Activated CD8-positive, alpha-beta memory T cell treated with anti-CD3 and anti-CD28 coated beads, Interleukin-2, amount 50 U/mL, for 48 hours (primary cell): ENCODE results near the gene ZFP91.
A peak's percentile ranks its signal among the peaks of the same experiment; 100 is the strongest.
"Not testable (repeated sequence)": the region's sequence is repeated elsewhere in the genome, so short reads cannot be mapped to it uniquely, and the experiment has no call there.

ENCODE experiments used
- DNase-seq: peaks from one replicate; pipeline ENCODE4 v3.0.0-alpha.2; 2020

The ZFP91 gene, protein sequence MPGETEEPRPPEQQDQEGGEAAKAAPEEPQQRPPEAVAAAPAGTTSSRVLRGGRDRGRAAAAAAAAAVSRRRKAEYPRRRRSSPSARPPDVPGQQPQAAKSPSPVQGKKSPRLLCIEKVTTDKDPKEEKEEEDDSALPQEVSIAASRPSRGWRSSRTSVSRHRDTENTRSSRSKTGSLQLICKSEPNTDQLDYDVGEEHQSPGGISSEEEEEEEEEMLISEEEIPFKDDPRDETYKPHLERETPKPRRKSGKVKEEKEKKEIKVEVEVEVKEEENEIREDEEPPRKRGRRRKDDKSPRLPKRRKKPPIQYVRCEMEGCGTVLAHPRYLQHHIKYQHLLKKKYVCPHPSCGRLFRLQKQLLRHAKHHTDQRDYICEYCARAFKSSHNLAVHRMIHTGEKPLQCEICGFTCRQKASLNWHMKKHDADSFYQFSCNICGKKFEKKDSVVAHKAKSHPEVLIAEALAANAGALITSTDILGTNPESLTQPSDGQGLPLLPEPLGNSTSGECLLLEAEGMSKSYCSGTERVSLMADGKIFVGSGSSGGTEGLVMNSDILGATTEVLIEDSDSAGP

GRCh38 chr11:58578635-58579191, at the start of gene ZFP91:
ZFP91 (plus strand) TSS chr11:58579063; CDS start chr11:58579282, 219 bp downstream.
- DNase-seq = peak; percentile 96

DNA sequence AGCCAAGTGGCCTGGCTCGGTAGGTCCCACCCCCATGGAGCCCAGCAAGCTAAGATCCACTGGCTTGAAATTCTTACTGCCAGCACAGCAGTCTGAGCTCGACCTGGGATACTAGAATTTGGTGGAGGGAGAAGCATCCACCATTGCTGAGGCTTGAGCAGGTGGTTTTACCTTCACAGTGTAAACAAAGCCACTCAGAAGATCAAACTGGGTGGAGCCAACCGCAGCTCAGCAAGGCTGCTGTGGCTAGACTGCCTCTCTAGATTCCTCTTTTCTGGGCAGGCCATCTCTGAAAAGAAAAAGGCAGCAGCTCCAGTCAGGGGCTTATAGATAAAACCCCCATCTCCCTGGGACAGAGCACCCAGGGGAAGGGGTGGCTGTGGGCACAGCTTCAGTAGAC, 48.6 kb upstream of the ZFP91 start:
- no peak for DNase-seq

DNA sequence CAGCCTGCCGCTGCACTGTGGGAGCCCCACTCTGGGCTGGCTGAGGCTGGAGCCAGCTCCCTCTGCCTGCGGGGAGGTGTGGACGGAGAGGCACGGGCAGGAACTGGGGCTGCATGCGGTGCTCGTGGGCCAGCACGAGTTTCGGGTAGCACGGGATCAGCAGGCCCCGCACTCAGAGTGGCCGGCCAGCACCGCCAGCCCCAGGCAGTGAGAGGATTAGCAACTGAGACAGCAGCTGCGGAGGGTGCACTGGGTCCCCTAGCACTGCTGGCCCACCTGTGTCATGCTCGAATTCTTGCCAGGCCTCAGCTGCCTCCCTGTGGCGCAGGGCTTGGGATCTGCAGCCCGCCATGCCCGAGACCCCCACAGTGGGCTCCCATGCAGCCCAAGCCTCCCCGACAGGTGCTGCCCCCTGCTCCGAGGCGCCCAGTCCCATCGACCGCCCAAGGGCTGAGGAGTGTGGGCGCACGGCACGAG, 47.0 kb upstream of the ZFP91 start:
- no peak for DNase-seq

DNA sequence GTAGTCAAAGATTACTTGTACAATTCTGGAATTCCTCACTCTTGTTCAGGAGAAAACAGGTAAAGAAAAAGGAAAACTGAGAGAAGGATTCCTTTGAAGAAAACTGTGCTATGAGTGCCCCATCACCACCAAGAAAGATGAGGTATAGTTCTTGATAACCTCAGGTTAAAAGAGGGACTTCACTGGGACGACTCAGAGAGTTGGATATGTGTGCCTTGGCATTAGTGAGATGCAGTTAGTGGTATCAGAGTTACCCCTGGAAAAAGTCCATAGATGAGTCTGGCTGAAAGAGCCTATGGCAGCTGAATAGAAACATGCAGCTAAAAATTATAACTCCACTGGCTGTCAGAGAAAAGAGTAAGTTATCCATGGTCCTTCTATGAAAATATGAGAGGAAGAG, 32.0 kb upstream of the ZFP91 start:
- DNase-seq = no peak

- no peak for DNase-seq
Observed at GRCh38 chr11:58549644-58550043, 29.2 kb upstream of the ZFP91 start.

DNA sequence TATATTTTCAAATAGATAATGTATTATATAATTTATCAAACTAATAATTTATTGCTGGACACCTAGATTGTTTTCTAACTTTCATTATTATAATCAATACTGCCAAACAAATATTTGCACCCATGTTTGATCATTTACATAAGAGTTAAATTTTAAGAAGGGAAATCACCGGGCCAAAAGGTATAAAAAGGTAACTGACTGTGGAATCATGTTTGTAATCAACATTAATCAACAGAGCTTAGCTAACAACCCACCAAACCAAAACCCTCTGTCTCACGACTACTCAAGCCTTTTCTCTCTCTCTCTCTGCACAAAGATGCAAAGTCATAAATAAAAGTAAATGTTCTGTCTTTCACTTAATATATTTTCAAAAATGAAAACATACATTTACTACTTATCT, 18.0 kb upstream of the ZFP91 start:
- DNase-seq = no peak

- no peak for DNase-seq
Observed at GRCh38 chr11:58561394-58562098, 17.3 kb upstream of the ZFP91 start.

- no peak for DNase-seq
Observed at GRCh38 chr11:58562375-58562800, 16.5 kb upstream of the ZFP91 start.

DNA sequence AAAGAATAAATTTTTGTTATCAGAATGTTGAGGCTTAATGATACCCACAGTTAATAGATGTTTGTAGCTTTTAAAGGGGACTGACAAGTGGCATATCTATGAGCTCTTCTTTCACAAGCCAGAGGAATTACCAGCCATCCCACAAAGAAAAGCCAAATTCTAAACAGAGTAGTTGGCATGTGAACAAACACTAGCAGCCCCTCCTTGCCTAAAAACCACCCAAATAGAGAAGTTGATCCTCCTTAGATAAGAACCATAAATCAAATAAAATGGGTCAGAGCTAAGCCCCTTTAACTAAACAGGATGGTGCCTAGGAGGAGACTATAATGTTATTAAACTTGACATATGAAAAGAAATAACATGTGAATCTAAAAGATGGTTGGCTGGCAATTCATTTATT, 14.6 kb upstream of the ZFP91 start:
- no peak for DNase-seq

GRCh38 chr11:58567889-58568512, 10.9 kb upstream of the ZFP91 start:
- peak; percentile 80 for DNase-seq

- DNase-seq = not testable (repeated sequence)
Observed at GRCh38 chr11:58572906-58573305, 6.0 kb upstream of the ZFP91 start.

- DNase-seq = peak; percentile 68
Observed at GRCh38 chr11:58573451-58574104, 5.3 kb upstream of the ZFP91 start.

- DNase-seq = no peak
Observed at GRCh38 chr11:58574881-58575280, 4.0 kb upstream of the ZFP91 start.

- DNase-seq = peak; percentile 74
Observed at GRCh38 chr11:58575377-58576020, 3.4 kb upstream of the ZFP91 start, which contains the start of gene LPXN. LPXN (minus strand) TSS chr11:58575856; CDS start chr11:58575772, 84 bp downstream.

- no peak for DNase-seq
Observed at GRCh38 chr11:58576887-58577471, 1.9 kb upstream of the ZFP91 start.

DNA sequence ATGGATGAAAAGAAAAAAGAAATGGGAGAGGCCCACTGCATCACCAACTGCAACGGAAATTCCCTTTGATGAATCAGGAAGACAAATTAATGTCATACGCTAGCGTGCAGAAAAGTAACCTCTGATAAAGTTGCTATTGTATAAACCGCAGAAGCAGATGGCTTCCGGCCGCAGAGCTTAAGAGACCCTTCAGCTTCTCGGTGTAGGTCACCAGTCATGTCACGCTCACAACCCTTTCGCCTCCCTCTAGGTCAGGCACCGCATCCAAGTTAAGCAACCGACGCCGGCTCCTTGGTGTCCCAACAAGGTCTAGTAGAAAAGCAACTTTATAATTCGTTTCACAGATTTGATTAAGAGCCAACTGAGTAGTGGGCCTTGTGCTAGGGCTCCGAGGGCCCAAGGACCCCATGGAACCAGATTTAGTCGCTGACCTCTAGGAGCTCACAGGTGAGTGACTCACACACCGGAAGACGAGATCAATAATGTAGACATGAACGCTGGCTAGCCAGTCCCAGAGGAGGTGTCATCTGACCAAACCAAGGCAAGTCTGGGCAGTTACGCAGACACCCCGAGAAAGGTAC, 1.2 kb upstream of the ZFP91 start:
- peak; percentile 89 for DNase-seq

DNA sequence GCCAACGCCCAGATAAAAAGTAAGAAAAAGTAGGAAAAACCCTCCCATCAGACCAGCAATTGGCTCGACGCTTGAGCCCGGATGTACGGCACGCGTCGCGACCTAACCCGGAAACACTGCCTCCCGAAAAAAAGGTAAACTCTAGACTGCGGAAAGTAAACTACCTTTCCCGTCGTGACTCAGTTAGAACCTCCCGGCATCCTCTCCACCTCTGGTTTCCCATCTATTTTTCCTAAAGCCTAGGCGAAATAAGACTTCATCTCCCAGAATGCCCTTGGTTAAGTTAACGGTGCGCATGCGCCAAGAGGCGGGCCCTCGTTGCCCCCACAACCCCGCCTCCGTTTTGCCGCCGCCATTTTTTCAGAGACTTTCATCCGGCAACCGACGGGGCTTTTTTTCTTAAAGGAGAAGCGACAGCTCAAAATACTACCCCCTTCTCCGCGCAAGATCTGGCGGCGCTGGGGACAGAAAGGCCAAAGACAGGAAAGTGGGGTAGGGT, 678 bp upstream of the ZFP91 start:
- peak; percentile 93 for DNase-seq

DNA sequence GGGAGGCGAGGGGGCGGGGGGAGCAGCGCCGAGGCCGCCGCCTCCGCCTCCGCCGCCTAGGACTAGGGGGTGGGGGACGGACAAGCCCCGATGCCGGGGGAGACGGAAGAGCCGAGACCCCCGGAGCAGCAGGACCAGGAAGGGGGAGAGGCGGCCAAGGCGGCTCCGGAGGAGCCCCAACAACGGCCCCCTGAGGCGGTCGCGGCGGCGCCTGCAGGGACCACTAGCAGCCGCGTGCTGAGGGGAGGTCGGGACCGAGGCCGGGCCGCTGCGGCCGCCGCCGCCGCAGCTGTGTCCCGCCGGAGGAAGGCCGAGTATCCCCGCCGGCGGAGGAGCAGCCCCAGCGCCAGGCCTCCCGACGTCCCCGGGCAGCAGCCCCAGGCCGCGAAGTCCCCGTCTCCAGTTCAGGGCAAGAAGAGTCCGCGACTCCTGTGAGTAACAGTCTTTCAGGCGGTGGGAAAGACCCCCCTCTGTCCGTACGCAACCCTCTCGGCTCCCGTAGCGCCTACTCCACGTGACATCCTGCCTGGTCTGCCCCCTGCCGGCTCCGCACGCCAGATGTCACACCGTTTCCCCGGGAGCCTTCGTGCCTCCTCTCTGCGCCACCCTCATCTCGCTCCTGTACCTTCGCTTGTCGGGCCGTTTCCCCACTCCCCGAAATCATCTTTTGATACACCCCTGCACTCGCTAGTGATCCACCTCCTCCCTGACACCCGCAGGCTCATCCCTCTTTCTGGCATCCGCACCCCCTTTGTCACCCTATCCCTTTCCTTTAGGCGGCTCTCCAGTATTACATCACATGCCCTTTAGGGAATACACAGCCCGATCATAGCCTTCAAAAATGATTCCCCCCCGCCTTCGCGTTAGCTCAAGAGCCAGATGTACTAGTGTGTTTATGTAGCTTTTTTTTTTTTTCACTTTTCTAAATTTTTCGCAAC, 598 bp downstream of the ZFP91 start:
- peak; percentile 93 for DNase-seq

- no peak for DNase-seq
Observed at GRCh38 chr11:58580311-58580710, 1.4 kb downstream of the ZFP91 start.

- no peak for DNase-seq
Observed at GRCh38 chr11:58582437-58582836, 3.6 kb downstream of the ZFP91 start.
